Stimulated activated CD4-positive, alpha-beta T cell treated with anti-CD3 and anti-CD28 coated beads, Interleukin-4, amount 100 ng/mL, for 1 hour (primary cell): ENCODE results near the gene ZFAND4.
"Not testable (repeated sequence)": the region's sequence is repeated elsewhere in the genome, so short reads cannot be mapped to it uniquely, and the experiment has no call there.

Experiments
- DNase-seq: peaks from one replicate; pipeline ENCODE4 v3.0.0-alpha.2; 2020

Gene ZFAND4

GRCh38 chr10:45640049-45640448 lies 32.5 kb downstream of the ZFAND4 start:
- no peak for DNase-seq

DNA sequence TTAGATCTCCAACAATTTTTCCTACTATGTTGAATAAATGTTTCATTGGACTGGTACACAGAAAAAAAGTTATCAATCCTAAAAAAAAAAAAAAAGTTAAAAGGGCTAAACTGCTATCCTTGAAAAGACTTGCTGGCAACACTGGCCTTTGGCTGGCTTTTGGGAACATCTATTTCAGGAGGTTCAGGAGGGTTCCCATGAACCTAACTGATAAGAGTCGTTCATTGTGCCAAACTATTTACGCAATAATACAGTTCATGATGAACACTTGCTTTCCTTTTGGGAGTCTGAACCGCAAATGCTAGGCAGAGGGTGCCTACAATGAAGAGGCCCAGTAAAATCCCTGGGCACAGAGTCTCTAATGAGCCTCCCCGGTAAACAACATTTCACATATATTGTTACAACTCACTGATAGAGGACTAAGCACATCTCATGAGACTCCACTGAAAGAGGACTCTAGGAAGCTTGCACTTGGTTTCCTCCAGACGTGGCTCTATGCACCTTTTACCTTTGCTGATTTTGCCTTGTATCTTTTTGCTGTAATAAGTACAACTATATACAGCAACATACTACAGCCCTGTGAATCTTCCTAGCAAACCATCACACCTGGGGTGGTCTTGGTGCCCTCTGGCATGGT lies 45.0 kb downstream of the ZFAND4 start:
- no peak for DNase-seq

- no peak for DNase-seq
These were observed 46.7 kb downstream of the ZFAND4 start for GRCh38 chr10:45625879-45626278.

DNA sequence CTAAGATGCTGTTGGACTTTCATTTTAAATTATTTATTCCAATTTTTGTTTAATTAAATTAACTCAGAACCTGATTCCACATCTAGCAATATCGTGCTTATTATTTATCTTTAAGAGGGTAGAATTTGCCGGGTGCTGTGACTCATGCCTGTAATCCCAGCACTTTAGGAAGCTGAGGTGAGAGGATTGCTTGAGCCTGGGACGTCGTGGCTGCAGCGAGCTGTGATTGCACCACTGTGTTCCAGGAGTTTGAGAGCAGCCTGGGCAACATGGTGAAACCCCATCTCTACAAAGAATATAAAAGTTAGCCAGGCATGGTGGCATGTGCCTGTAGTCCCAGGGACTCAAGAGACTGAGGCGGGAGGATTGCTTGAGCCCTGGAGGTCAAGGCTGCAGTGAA lies 47.8 kb downstream of the ZFAND4 start:
- no peak for DNase-seq

- DNase-seq = no peak
These were observed 57.7 kb downstream of the ZFAND4 start for GRCh38 chr10:45614869-45615268.

GRCh38 chr10:45612741-45613140 lies 59.8 kb downstream of the ZFAND4 start:
- no peak for DNase-seq

GRCh38 chr10:45608052-45608451 lies 64.5 kb downstream of the ZFAND4 start:
- no peak for DNase-seq

DNA sequence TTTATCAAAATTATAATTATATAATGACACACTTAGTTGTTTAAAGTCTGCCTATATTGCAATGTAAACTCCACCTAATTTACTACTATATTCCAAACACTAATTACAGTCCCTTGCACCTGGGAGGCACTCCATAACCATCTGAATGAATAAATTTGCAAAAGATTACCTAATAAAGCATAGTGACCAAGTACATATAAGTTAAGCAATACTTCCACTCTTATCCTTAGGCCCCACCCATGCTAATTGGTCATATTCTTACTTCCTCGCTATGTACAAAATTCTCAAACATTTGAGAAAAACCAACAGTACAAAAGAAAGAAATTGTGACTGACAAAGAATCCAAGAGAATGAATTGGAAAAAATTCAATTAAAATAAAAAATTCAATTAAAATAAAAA lies 65.3 kb downstream of the ZFAND4 start:
- DNase-seq = no peak

DNA sequence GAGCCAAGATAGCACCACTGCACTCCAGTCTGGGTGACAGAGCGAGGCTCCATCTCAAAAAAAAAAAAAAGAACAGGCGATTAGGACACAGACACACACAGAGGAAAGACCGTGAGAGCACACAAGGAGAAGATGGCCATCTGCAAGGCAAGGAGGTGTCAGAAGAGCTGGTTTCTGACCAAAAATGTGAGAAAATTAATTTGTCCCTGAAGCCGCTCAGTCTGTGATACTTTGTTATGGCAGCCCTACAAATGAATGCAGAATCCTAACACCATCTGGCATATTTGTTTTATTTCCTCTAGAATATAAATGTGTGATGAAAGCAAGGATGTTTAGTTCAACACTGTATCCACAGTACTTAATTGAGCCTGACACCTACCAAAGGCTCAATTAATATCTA lies 69.7 kb downstream of the ZFAND4 start:
- no peak for DNase-seq

GRCh38 chr10:45602082-45602730 lies 70.4 kb downstream of the ZFAND4 start:
- no peak for DNase-seq

GRCh38 chr10:45601254-45601930 lies 71.2 kb downstream of the ZFAND4 start:
- DNase-seq = not testable (repeated sequence)

DNA sequence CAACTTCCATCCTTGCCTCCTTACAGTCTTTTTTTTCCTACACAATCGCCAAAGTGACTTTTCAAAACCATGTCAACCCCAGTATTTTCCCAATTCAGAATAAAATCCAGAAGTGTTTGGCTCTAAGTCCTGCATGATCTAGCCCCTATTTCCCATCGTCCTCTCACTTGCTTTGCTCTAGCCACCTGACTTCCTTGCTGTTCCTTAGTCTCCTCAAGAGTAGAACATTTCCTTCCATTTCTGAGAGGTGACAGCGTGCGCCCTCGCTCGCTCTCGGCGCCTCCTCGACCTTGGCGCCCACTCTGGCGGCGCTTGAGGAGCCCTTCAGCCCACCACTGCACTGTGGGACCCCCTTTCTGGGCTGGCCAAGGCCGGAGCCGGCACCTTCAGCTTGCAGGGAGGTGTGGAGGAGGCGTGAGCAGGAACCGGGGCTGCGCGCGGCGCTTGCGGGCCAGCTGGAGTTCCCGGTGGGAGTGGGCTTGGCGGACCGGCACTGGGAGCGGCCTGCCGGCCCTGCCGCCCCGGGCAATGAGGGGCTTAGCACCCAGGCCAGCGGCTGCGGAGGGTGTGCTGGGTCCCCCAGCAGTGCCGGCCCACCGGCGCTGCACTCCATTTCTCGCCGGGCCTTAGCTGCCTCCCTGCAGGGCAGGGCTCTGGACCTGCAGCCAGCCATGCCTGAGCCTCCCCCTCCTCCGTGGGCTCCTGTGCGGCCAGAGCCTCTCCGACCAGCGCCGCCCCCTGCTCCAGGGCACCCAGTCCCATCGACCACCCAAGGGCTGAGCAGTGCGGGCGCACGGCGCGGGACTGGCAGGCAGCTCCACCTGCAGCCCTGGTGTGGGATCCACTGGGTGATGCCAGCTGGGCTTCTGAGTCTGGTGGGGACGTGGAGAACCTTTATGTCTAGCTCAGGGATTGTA lies 72.0 kb downstream of the ZFAND4 start:
- DNase-seq = not testable (repeated sequence)

GRCh38 chr10:45599646-45600045 lies 72.9 kb downstream of the ZFAND4 start:
- no peak for DNase-seq

DNA sequence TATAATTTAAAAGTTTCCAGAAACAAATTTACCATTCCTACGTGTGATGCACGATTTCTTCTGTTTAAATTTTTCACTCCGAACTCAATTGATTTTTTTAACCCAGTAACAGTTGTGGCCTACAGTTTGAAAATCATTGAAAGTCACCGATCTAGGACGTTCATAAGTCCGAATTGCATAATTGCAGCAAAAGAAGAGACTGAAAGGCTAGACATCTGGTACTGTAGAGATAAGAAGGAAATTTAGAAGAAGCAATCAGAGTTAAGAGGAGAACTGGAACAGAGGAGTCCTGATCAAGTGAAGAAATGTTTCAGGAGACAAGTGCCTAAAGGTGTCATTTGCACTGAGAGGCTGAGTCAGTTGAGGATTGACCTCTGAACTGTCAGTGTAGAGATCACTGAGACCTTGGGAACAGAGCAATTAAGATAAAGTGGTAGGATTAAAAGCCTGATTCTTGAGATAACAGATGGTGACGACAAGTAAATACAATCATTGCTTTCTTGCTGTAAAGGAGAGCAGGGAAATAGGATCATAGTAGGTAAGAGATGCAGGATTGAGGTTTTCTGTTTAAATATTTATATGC lies 73.5 kb downstream of the ZFAND4 start:
- no peak for DNase-seq

- no peak for DNase-seq
These were observed 76.0 kb downstream of the ZFAND4 start for GRCh38 chr10:45596526-45596925.

DNA sequence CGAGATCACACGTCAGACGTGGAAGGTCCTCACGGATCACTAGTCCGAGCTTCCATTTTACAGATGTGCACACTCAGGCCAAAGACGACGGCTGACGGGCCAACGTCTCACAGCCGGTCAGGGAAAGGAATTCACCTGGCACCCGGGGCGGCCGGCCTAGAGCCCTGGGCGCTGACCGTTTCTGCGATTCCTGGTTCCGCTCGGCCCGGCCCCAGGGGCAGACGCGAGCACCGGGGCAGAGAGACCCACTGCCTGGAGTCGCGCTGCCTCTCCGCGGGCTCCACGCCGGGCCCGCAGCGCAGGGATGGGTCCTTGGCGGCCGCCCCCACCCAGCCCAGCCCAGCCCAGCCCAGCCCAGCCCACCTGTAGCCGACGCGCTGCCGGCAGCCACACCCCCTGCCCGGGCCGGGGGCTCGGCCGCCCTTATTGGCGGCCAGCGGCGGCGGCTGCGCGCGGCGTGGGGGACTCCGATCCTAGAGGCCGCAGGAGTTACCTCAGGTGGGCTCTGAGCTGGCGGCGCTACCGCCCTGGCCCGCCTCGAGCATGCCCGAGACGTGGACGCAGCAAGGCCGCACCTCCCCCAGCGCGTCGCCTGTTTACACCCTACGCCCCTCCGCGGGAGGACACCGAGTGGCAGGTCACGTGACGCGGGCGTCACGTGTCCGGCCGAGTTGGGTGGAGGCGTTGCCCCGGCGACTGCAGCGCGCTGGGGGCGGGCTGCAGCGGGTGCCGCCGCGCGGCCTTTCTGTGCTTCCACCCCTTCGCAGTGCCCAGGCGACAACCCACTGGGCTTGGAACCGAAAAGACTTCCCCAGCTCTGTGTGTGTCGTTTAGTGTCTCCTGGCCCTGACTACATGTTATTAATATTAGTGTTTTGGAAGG lies 78.1 kb downstream of the ZFAND4 start:
- peak; percentile 90 for DNase-seq

GRCh38 chr10:45593938-45594275 lies 78.7 kb downstream of the ZFAND4 start:
- no peak for DNase-seq

DNA sequence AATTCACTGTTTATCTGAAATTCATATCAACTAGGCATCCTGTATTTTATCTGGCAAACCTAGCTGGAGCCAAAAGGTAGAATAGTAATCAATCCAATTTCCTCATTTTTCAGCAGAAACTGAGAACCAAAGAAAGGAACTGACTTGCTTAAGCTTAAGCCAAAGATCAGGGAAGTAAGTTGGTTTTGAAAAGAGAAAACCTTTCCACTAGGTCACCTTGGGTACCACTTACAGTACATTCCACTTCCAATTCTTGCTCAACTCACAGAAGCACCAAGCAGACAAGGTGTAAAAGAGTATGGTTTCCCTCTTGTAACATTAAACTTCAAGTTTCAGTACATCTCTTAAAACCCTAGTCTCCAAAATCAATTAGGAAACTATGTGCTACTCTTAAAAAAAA lies 79.6 kb downstream of the ZFAND4 start:
- DNase-seq = no peak

- no peak for DNase-seq
These were observed 80.1 kb downstream of the ZFAND4 start for GRCh38 chr10:45592432-45592831.

DNA sequence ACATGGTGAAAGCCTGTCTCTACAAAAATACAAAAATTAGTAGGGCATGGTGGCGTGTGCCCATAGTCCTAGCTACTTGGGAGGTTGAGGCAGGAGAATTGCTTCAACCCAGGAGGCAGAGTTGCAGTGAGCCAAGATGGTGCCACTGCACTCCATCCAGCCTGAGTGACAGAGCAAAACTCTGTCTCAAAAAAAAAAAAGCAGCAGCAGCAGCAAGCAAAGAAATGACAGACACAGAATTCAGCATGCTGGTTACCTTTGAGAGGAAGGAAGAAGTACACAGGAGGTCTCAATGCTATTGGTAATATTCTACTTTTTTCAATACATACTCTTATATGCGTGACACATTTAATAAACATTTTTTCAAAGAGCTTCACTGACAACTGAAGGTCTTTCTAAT lies 81.3 kb downstream of the ZFAND4 start:
- no peak for DNase-seq

DNA sequence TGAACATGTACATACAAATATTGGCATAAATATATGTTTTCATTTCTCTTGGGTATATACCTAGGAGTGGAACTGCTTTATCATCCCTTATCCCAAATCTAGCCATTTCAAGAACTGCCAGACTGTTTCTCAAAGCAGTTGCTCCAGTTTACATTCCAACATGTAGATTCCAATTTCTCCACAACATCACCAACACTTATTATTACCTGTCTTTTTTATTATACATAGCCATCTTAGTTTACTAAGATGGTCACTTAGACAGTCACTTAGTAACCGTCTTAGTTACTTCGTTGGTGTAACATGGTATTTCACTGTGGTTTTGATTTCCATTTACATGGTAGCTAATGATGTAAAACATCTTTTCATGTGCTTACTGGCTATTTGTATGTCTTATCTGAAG lies 82.7 kb downstream of the ZFAND4 start:
- no peak for DNase-seq

GRCh38 chr10:45589009-45589408 lies 83.6 kb downstream of the ZFAND4 start:
- DNase-seq = no peak
